ENCODE results near the gene CD37.
"Not testable (repeated sequence)": the region's sequence is repeated elsewhere in the genome, so short reads cannot be mapped to it uniquely, and the experiment has no call there.

Gene CD37

GRCh38 chr19:49331187-49331586 is 4.0 kb upstream of the CD37 start:
- H2AK5ac ChIP-seq (ENCODE audit: low read length); H3K4me1 ChIP-seq (ENCODE audit: control insufficient read depth, low read depth, low read length); H3K23ac ChIP-seq (ENCODE audit: low read length); H4K8ac ChIP-seq (ENCODE audit: low read depth, low read length); H3K9ac ChIP-seq (ENCODE audit: low read length); H3K79me1 ChIP-seq (ENCODE audit: low read length); H2BK5ac ChIP-seq (ENCODE audit: low read length); H3K4me2 ChIP-seq (ENCODE audit: low read length); H3K27ac ChIP-seq (ENCODE audit: low read depth, low read length); H3K18ac ChIP-seq (ENCODE audit: low read length); H2BK120ac ChIP-seq (ENCODE audit: low read depth, low read length); H3K4ac ChIP-seq (ENCODE audit: low read depth, low read length); H3K36me3 ChIP-seq (ENCODE audit: control insufficient read depth, insufficient read depth, low read length); H3K56ac ChIP-seq (ENCODE audit: low read length); H3K4me3 ChIP-seq (ENCODE audit: low read length); H2BK15ac ChIP-seq (replicated peaks; ENCODE audit: low read depth); H3K27me3 ChIP-seq (ENCODE audit: insufficient read depth, low read length, poor library complexity); DNase-seq; H3K79me2 ChIP-seq (ENCODE audit: control insufficient read depth, insufficient read depth, low read length); H4K5ac ChIP-seq (ENCODE audit: low read length): not testable (repeated sequence)
- WGBS (ENCODE audit: extremely low coverage, insufficient coverage, low lambda C conversion rate) = no CpG with 5 or more reads among the region's 4 CpGs

GRCh38 chr19:49331616-49332055 is 3.6 kb upstream of the CD37 start:
- H2BK5ac ChIP-seq (ENCODE audit: low read length) = no peak overlapping the region
- no peak overlapping the region for H3K4me3 ChIP-seq (ENCODE audit: low read length)
- H3K27ac ChIP-seq (ENCODE audit: low read depth, low read length) = no peak overlapping the region
- no peak overlapping the region for H4K5ac ChIP-seq (ENCODE audit: low read length)
- no peaks in the 10 kb centered on the region for H3K27me3 ChIP-seq (ENCODE audit: insufficient read depth, low read length, poor library complexity)
- no peaks in the 10 kb centered on the region for H3K36me3 ChIP-seq (ENCODE audit: control insufficient read depth, insufficient read depth, low read length)
- peak; percentile 82 for DNase-seq
- no peaks in the 10 kb centered on the region for H3K79me1 ChIP-seq (ENCODE audit: low read length)
- H2BK15ac ChIP-seq (replicated peaks; ENCODE audit: low read depth) = no peak overlapping the region
- no peak overlapping the region for H3K4ac ChIP-seq (ENCODE audit: low read depth, low read length)
- H3K18ac ChIP-seq (ENCODE audit: low read length) = no peak overlapping the region
- no peak overlapping the region for H3K56ac ChIP-seq (ENCODE audit: low read length)
- no peak overlapping the region for H3K4me2 ChIP-seq (ENCODE audit: low read length)
- H3K23ac ChIP-seq (ENCODE audit: low read length) = no peak overlapping the region
- no peak overlapping the region for H3K9ac ChIP-seq (ENCODE audit: low read length)
- WGBS (ENCODE audit: extremely low coverage, insufficient coverage, low lambda C conversion rate) = no CpG with 5 or more reads among the region's 2 CpGs
- no peak overlapping the region for H2BK120ac ChIP-seq (ENCODE audit: low read depth, low read length)
- no peaks in the 10 kb centered on the region for H3K4me1 ChIP-seq (ENCODE audit: control insufficient read depth, low read depth, low read length)
- no peak overlapping the region for H2AK5ac ChIP-seq (ENCODE audit: low read length)
- H3K79me2 ChIP-seq (ENCODE audit: control insufficient read depth, insufficient read depth, low read length) = no peaks in the 10 kb centered on the region
- no peak overlapping the region for H4K8ac ChIP-seq (ENCODE audit: low read depth, low read length)

GRCh38 chr19:49332691-49333417 is 2.4 kb upstream of the CD37 start:
- not testable (repeated sequence) for H3K4me3 ChIP-seq (ENCODE audit: low read length); H2AK5ac ChIP-seq (ENCODE audit: low read length); H3K79me2 ChIP-seq (ENCODE audit: control insufficient read depth, insufficient read depth, low read length); H3K56ac ChIP-seq (ENCODE audit: low read length); H2BK15ac ChIP-seq (replicated peaks; ENCODE audit: low read depth); H3K27ac ChIP-seq (ENCODE audit: low read depth, low read length); H3K4ac ChIP-seq (ENCODE audit: low read depth, low read length); H4K5ac ChIP-seq (ENCODE audit: low read length); H3K27me3 ChIP-seq (ENCODE audit: insufficient read depth, low read length, poor library complexity); H3K4me2 ChIP-seq (ENCODE audit: low read length); H3K79me1 ChIP-seq (ENCODE audit: low read length); H3K23ac ChIP-seq (ENCODE audit: low read length); H3K9ac ChIP-seq (ENCODE audit: low read length); H2BK120ac ChIP-seq (ENCODE audit: low read depth, low read length); DNase-seq; H3K18ac ChIP-seq (ENCODE audit: low read length); H3K36me3 ChIP-seq (ENCODE audit: control insufficient read depth, insufficient read depth, low read length); H2BK5ac ChIP-seq (ENCODE audit: low read length); H4K8ac ChIP-seq (ENCODE audit: low read depth, low read length); H3K4me1 ChIP-seq (ENCODE audit: control insufficient read depth, low read depth, low read length)
- WGBS (ENCODE audit: extremely low coverage, insufficient coverage, low lambda C conversion rate) = no CpG with 5 or more reads among the region's 13 CpGs

- no peaks in the 10 kb centered on the region for H3K79me1 ChIP-seq (ENCODE audit: low read length)
- no peak overlapping the region for H3K18ac ChIP-seq (ENCODE audit: low read length)
- peaks cover 2% of the 10 kb centered on the region for H3K4me1 ChIP-seq (ENCODE audit: control insufficient read depth, low read depth, low read length)
- no peak overlapping the region for H2BK120ac ChIP-seq (ENCODE audit: low read depth, low read length)
- no peak overlapping the region for H3K4me3 ChIP-seq (ENCODE audit: low read length)
- no peak overlapping the region for H3K23ac ChIP-seq (ENCODE audit: low read length)
- H3K79me2 ChIP-seq (ENCODE audit: control insufficient read depth, insufficient read depth, low read length) = no peaks in the 10 kb centered on the region
- H3K56ac ChIP-seq (ENCODE audit: low read length) = no peak overlapping the region
- H4K8ac ChIP-seq (ENCODE audit: low read depth, low read length) = no peak overlapping the region
- no peaks in the 10 kb centered on the region for H3K36me3 ChIP-seq (ENCODE audit: control insufficient read depth, insufficient read depth, low read length)
- no peak overlapping the region for H2BK5ac ChIP-seq (ENCODE audit: low read length)
- H3K4ac ChIP-seq (ENCODE audit: low read depth, low read length) = no peak overlapping the region
- no peak overlapping the region for H3K9ac ChIP-seq (ENCODE audit: low read length)
- no peak overlapping the region for H3K4me2 ChIP-seq (ENCODE audit: low read length)
- no CpG with 5 or more reads among the region's 3 CpGs for WGBS (ENCODE audit: extremely low coverage, insufficient coverage, low lambda C conversion rate)
- H3K27me3 ChIP-seq (ENCODE audit: insufficient read depth, low read length, poor library complexity) = no peaks in the 10 kb centered on the region
- H3K27ac ChIP-seq (ENCODE audit: low read depth, low read length) = no peak overlapping the region
- no peak overlapping the region for H4K5ac ChIP-seq (ENCODE audit: low read length)
- no peak overlapping the region for H2BK15ac ChIP-seq (replicated peaks; ENCODE audit: low read depth)
- H2AK5ac ChIP-seq (ENCODE audit: low read length) = no peak overlapping the region
- DNase-seq = no peak
Observed at GRCh38 chr19:49333418-49333805, 1.8 kb upstream of the CD37 start.

DNA sequence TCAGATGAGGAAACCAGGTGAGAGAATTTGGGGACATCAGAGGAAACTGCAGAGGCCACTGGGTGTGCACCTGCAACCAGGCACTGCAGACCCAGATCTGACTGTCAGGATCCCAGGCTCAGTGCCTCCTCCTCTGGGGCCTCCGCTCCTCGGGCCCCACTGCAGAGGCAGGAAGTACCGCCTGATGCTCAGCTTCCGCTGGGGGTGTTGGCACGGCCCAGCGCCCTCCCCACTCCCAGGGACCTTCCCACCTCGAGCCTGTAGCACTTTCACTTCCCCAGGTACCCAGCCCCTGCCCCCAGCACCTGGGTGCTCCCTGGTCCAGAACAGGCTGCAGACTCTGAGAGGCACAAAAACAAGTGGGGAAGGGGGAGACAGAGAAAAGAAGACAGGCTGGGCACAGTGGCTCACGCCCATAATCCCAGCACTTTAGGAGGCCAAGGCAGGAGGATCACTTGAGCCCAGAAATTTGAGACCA is 1.4 kb upstream of the CD37 start:
- H3K18ac ChIP-seq (ENCODE audit: low read length) = no peak overlapping the region
- no peak overlapping the region for H3K23ac ChIP-seq (ENCODE audit: low read length)
- no peak overlapping the region for H4K8ac ChIP-seq (ENCODE audit: low read depth, low read length)
- H2BK120ac ChIP-seq (ENCODE audit: low read depth, low read length) = no peak overlapping the region
- H3K4me2 ChIP-seq (ENCODE audit: low read length) = no peak overlapping the region
- no peaks in the 10 kb centered on the region for H3K27me3 ChIP-seq (ENCODE audit: insufficient read depth, low read length, poor library complexity)
- no peak for DNase-seq
- H3K4me3 ChIP-seq (ENCODE audit: low read length) = no peak overlapping the region
- no peak overlapping the region for H3K4ac ChIP-seq (ENCODE audit: low read depth, low read length)
- no peak overlapping the region for H3K9ac ChIP-seq (ENCODE audit: low read length)
- no peaks in the 10 kb centered on the region for H3K79me2 ChIP-seq (ENCODE audit: control insufficient read depth, insufficient read depth, low read length)
- no peak overlapping the region for H2BK15ac ChIP-seq (replicated peaks; ENCODE audit: low read depth)
- no peak overlapping the region for H3K27ac ChIP-seq (ENCODE audit: low read depth, low read length)
- no peak overlapping the region for H2BK5ac ChIP-seq (ENCODE audit: low read length)
- no CpG with 5 or more reads among the region's 8 CpGs for WGBS (ENCODE audit: extremely low coverage, insufficient coverage, low lambda C conversion rate)
- H2AK5ac ChIP-seq (ENCODE audit: low read length) = no peak overlapping the region
- H3K36me3 ChIP-seq (ENCODE audit: control insufficient read depth, insufficient read depth, low read length) = no peaks in the 10 kb centered on the region
- no peak overlapping the region for H4K5ac ChIP-seq (ENCODE audit: low read length)
- peaks cover 5% of the 10 kb centered on the region for H3K4me1 ChIP-seq (ENCODE audit: control insufficient read depth, low read depth, low read length)
- no peaks in the 10 kb centered on the region for H3K79me1 ChIP-seq (ENCODE audit: low read length)
- H3K56ac ChIP-seq (ENCODE audit: low read length) = no peak overlapping the region
